RPMI8226 (cell line): ENCODE data around the gene ESYT2.
"Not testable (repeated sequence)": the region's sequence is repeated elsewhere in the genome, so short reads cannot be mapped to it uniquely, and the experiment has no call there.

Experiments
- DNase-seq: peaks from one replicate; pipeline ENCODE4 v3.0.0-alpha.2; 2015

The ESYT2 gene, protein sequence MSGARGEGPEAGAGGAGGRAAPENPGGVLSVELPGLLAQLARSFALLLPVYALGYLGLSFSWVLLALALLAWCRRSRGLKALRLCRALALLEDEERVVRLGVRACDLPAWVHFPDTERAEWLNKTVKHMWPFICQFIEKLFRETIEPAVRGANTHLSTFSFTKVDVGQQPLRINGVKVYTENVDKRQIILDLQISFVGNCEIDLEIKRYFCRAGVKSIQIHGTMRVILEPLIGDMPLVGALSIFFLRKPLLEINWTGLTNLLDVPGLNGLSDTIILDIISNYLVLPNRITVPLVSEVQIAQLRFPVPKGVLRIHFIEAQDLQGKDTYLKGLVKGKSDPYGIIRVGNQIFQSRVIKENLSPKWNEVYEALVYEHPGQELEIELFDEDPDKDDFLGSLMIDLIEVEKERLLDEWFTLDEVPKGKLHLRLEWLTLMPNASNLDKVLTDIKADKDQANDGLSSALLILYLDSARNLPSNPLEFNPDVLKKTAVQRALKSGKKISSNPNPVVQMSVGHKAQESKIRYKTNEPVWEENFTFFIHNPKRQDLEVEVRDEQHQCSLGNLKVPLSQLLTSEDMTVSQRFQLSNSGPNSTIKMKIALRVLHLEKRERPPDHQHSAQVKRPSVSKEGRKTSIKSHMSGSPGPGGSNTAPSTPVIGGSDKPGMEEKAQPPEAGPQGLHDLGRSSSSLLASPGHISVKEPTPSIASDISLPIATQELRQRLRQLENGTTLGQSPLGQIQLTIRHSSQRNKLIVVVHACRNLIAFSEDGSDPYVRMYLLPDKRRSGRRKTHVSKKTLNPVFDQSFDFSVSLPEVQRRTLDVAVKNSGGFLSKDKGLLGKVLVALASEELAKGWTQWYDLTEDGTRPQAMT

DNA sequence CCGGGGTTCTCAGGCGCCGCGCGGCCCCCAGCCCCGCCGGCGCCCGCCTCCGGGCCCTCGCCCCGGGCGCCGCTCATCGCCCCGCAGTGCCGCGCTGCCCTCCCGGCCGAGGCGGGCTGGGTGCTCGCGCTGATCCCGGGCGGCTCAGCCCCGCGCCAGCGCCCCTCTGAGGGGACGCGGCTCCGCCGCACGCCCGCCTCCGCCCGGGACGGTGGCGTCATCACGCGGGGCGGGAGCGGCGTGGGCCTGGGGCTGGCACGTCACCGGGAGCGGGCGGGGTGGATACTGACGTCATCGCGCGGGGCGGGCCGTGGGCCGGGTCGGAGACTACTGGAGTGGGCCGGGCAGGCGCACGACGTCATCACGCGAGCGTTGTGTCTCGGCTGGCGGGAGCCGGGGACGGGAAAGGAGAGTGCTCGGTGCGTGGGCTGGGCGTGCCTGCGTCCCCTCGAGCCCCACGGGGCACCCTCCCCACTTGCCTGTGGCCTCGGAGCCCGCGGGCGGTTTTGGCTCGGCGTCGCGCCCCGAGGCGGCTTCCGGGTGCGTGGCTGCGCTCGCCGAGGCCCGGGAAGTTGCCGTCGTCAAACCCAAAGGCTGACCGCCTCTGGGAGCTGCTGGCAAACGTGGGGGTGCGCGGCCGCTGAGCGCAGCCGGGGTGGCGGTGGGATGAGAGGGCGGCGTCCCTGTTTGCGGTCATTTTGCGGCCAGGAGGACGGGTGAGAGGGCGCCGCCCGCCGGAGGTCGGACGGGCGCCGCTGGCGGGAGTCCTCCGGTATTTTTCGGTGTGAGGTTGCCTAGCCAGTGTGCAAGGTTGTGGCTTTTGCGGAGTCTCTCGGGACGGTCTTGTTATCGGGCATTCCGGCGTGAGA is at the start of gene ESYT2:
ESYT2 (minus strand) TSS at position 168 of the 869 bp plus-strand sequence; CDS start at position 77, 91 bp downstream.
- DNase-seq = peak; percentile 99

DNA sequence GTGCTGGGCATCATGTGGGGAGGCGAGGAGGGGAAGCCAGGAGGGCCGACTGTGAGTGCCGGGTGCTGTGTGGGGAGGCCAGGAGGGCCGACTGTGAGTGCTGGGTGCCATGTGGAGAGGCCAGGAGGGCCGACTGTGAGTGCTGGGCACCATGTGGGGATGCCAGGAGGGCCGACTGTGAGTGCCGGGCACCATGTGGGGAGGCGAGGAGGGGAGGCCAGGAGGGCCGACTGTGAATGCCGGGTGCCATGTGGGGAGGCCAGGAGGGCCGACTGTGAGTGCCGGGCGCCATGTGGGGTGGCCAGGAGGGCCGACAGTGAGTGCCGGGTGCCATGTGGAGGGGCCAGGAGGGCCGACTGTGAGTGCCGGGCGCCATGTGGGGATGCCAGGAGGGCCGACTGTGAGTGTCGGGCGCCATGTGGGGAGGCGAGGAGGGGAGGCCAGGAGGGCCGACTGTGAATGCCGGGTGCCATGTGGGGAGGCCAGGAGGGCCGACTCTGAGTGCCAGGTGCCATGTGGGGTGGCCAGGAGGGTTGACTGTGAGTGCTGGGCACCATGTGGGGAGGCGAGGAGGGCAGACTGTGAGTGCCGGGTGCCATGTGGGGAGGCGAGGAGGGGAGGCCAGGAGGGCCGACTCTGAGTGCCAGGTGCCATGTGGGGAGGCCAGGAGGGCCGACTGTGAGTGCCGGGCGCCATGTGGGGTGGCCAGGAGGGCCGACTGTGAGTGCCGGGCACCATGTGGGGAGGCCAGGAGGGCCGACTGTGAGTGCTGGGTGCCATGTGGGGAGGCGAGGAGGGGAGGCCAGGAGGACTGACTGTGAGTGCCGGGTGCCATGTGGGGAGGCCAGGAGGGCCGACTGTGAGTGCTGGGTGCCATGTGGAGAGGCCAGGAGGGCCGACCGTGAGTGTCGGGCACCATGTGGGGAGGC is 49.1 kb upstream of the ESYT2 start:
- DNase-seq = not testable (repeated sequence)

DNA sequence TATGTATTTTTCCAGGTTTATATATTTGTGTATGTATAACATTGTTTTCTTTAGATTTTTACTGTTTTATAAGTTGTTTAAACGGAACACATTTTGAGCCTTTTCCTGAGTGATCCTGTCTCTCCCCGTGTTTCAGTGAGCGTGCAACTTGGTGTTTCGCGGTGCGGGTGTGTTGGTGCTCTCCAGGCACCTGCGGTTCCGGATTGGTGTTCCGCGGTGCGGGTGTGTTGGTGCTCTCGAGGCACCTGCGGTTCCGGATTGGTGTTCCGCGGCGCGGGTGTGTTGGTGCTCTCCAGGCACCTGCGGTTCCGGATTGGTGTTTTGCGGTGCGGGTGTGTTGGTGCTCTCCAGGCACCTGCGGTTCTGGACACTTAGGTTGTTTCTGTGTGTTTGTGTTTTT is 47.7 kb upstream of the ESYT2 start:
- no peak for DNase-seq

DNA sequence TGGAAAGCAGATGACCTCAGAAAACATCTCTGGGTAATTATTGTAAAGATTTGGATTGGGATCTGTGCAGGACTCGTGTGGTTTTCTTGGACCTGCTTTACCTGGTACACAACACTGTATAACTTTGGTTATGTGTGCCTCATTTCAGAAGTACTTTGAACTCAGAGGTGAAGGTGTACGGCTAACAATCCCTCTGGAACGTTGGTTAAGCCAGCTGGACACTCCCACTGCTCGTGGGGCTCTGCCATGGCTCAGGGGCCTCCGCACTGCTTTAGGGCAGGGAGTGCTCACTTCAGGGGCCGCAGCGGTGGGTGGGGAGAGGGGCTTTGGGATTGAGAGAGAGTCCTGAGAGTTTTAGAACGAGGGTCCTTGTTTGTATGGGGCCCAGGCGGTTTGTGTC is 40.6 kb upstream of the ESYT2 start:
- no peak for DNase-seq

DNA sequence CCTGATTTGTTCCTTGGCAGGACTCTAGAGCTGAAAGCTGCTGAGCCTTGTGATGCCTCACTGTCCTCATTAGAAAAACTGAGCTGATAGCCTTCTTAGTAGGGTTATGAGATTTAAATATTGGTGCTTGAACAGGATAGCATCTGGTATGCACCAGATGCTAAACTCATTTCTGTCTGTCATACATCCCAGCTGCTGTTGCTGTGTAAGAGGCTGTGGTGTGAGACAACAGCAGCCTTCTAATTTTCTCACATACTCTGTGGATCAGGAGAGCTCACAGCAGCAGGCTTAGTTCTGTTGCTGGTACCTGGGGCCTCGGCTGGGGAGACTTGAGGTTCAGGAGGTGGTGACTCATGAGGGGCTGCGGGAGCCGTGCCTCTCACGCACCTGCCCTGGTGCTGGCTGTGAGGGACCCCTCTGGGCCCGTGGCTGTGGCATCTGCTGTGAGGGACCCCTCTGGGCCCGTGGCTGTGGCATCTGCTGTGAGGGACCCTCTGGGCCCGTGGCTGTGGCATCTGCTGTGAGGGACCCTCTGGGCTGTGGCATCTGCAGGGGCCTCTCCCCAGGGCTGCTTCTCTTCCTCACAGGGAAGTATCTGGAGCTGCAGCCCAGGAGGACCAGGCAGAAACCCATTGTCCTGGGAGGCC is 39.6 kb upstream of the ESYT2 start:
- no peak for DNase-seq

DNA sequence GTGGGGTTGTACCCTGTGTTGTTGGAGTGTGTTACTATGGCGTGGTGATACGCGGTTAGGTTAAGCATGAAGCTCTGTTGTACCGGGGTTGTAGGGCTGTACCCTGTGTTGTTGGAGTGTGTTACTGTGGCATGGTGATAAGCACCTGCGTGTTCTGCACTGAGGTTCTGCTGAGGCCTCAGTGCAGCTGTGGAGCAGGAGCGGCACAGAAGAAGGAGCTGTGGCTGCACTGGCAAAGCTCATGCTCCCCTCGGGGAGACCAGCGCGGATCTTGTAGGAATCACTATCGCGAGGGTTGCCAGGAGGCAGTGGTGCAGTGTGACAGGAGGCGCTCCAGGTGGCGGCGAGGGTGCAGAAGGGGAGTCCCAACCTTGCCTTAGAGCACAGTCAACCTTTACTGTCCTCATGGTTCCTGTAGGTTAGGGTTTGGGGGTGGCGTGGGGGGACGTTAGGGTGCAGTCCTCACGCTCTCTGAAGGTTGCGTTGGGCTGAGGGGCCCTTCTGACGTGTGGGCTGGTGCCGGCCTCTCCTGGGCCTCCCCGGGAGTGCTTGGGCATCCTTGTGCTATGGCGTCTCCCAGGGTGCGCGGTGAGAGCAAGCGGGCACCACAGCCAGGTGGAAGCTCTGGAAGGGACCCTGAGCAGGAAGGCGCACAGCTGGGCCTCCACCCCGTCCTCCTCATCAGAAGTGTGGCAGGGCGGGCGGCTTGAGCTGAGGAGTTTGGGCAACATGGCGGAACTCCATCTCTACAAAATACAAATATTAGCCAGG is 38.1 kb upstream of the ESYT2 start:
- DNase-seq = no peak

DNA sequence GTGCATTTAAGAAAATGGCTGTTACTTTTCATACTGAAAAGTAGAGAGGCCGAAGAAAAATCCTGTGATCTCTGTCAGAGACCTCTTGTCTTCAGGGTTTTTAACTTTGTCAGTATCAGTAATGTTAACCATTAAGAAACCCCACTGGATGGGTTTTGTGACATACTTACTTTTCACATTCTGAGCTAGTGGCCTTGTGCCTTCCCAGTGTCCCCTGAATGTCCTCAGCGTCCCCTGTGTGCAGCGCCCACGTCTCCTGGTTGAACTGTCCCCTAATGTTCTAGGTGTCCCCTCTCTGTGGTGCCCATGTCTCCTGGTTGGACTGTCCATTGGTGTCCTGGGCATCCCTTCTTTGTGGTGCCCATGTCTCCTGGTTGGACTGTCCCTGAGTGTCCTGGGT is 36.7 kb upstream of the ESYT2 start:
- no peak for DNase-seq

DNA sequence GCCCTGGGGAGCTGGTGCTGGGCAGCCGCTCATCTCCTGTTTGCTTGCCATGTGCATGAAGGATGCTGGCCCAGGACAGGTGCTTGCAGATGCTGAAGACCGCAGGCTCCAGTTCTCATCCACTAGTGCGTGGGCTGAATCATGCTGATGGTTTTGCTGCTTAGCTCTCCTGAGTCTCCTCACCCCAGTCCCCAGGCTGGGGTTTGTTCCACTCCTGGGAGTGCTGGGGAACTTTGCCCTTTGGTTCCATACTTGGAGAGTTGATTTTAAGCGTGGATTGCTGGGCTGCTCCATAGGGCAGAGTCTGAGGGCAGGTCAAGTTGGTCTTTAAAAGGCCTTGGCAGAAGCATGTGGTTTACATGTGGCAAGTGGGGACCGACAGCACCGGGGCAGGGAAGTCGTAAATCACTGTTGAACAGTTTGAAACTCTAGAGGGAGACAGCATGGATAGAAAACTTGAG is 36.2 kb upstream of the ESYT2 start:
- DNase-seq = no peak

DNA sequence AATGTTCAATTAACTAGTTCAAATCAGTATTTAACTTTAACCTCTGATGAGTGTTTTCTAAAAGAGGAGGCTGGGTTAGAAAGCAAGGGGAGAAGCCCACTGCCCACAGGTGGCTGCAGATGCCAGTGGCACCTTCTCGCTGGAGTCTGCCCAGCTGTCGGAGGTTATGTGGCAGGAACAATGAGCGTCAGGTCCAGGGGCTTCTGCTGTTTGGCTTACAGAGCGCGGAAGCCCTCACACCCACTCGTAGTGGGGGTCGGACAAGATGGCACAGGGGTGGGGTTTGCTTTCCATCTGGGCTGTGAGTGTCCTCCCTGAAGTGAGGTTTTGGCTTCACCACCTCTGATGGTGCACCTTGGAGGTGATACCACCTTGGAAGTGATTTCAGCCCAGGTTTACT is 35.5 kb upstream of the ESYT2 start:
- DNase-seq = no peak

DNA sequence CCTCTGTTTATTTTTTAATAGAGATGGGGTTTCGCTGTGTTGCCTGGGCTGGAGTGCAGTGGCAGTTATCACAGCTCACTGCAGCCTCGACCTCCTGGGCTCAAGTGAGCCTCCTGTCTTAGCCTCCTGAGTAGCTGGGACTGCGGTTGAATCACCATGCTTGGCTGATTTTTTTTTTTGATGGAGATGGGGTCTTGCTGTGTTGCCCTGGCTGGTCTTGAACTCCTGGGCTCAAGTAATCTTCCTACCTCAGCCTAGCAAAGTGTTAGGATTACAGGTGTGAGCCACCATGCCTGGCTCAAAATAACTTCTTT is 35.2 kb upstream of the ESYT2 start:
- DNase-seq = no peak

DNA sequence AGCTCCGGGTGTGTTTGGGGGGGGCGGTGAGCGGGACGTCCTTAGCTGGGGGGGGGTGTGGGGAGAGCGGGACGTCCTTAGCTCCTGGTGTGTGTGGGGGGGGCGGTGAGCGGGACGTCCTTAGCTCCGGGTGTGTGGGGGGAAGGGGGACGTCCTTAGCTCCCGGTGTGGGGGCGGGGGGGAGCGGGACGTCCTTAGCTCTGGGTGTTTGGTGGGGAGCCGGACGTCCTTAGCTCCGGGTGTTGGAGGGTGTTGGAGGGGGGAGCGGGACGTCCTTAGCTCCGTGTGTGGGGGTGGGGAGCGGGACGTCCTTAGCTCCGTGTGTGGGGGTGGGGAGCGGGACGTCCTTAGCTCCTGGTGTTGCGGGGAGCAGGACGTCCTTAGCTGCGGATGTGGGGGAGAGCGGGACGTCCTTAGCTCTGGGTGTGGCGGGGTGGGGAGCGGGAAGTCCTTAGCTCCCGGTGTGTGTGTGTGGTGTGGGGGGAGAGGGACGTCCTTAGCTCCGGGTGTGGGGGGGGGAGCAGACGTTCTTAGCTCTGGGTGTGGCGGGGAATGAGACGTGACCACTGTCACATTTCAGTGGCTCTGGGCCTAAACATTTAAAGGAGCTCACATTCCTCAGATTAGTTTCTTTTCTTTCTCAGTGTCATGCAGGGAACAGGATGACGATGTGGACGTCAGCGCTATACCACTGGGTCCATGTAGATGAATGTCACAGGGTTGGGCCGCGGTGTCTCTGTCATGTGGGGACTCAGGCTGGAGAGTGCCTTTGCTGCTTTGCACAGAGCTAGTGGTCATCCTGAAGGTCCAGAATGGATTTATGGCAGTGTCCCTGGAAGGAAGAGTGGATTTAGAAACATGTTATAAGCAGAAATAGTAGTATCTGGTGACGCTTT is 34.5 kb upstream of the ESYT2 start:
- peak; percentile 37 for DNase-seq

DNA sequence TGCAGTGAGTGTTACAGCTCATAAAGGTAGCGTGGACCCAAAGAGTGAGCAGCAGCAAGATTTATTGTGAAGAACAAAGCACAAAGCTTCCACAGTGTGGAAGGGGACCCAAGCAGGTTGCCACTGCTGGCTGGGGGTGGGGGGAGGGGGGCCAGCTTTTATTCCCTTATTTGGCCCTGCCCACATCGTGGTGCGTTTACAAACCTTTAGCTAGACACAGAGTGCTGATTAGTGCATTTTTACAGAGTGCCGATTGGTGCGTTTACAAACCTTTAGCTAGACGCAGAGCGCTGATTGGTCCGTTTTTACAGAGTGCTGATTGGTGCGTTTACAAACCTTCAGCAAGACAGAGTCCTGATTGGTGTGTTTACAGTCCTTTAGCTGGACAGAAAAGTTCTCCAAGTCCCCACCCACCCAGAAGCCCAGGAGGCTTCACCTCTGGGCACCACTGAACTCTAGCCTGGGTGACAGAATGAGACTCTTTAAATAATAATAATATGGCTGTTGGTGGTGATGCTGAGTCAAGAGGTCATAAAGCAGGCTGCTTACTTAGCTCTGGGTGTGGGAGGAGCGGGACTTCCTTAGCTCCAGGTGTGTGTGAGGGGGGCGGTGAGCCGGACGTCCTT is 33.8 kb upstream of the ESYT2 start:
- peak; percentile 63 for DNase-seq

DNA sequence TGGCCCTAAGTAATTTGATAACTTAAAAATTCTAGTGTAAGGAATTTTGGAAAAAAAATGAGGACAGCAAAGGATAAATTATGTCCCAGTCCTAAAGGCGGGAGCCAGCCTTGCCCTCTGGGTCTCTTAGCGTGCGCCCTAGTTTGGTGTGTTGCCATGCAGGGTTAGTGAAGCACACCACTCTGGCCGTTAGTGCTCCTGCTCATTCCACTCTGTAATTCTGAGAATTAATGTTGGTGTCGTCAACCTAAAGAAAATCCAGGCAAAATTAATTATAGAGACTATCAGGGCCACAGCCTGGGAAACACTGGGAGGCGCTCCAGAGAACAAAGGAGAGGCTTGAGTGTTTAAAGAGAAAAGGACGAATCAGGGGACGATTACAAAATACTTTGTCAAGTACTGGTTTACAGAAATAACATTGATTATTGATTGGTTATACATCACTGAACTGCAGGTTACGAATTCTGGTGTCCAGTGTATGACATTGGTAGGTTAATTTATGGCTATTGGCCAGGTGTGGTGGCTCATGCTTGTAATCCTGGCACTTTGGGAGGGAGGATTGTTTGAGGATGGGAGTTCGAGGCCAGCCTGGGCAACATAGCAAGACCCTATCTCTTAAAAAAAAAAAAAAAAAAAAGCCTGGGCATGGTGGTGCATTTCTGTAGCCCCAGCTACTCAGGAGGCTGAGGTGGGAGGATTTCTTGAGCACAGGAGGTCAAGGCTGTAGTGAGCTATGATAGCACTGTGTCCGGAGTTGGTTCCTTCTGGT is 32.8 kb upstream of the ESYT2 start:
- DNase-seq = no peak

DNA sequence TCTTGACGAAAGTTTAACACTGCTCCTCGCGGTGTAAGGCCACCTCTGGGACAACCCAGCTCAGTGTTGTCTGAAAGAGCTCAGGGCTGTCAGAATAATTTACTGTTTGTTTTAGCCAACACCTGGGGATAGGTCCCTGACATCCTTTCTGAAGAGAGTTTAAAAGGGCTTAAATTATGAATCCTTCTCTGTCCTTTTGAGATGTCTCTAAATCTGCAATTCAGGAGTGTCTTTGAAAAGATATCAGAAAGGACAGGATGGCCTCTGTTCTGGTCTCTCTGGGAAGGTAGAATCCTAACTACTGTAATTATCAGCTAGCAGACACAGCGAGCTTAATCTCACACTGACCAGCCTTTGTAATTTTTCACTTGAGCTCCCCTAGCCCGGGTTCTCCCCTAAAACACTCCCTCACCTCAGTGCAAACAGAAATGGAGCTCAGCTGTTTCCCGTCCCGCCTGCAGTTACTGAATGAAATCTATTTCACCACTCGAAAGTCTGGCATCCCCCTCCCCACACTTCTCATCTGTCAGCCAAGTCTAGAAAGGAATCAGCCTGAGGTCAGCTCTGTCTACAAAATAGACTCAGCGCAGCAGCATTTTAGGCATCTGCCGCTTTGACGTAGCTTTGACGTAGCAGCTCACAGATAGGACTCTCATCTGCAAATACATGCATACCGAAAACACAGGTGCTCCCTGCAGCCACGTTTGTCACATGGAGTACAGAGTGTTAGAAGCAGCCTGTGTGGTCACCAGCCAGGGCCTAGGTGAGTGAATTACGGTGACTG is 31.9 kb upstream of the ESYT2 start:
- no peak for DNase-seq

DNA sequence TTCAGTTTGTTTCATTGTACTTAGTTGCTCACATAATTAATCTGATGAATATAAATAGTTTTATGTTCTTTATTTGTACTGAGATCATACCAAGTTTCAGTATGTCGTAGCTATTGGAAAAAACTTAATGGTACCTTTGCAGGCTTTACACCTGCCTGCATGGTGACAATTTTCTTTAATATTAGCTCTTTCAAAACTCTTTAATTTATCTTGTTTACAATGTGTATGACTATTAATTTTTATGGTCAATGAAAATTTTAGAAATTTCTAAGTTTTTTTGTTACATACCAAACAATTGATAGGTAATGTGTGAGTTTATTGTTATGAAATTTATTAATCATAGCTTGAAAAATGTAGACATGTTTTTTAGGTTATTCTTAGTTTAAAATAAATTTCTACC is 31.1 kb upstream of the ESYT2 start:
- DNase-seq = no peak

DNA sequence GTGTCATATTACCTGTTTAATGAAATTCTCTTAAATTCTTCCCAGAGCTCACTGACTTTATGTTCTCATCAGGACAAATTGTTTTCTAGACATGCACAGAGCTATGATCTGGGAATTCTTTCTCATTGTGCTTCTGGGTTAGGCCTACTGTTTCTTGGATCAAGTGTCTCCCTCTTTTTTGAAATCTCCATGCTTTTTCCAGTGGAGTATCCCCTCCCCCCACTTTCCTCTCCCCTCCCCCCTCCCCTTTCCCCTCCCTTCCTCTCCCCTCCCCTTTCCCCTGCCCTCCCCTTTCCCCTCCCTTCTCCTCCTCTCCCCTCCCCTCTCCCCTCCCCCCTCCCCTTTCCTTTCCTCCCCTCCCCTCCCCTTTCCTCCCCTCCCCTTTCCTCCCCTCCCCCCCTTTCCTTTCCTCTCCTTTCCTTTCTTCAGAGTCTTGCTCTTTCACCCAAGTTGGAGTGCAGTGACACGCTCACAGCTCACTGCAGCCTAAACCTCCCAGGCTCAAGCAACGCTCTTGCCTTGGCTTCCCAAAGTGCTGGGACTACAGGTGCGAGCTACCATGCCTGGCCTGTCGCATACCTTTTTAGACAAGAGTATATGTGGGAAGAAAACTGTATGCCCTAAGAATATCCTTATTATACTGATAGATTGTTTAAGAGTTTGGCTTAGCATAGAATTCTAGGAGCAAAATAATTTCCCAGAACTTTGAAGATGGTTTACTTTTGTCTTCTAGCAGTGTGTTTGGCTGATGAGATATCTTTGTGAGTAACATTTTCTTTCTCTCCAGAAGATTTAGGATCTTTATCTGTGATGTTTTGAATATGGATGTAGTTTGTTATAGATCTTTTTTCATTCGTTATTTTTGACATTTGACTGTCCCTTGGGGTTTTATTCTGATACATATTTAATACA is 29.5 kb upstream of the ESYT2 start:
- no peak for DNase-seq
